GM12878 (cell line): ENCODE results near the gene TCHP. TPM values are rescaled to one million over a fixed set of nuclear protein-coding genes. Genes with fewer than 3 reads are reported as not detected.

ENCODE experiments used
- ATF2 ChIP-seq: IDR thresholded peaks from 2 replicates; pipeline ENCODE4 v1.6.1; 2012; ENCODE audit warnings: low read length, inconsistent platforms
- CHD1 ChIP-seq: IDR thresholded peaks from 2 replicates; pipeline ENCODE4 v1.6.1; 2012; ENCODE audit warnings: low read depth, low read length, improper control_type of control experiment
- CHD4 ChIP-seq: fragments of 200-600 bp; sonication (generic); IDR thresholded peaks from 2 replicates; pipeline ENCODE4 v1.6.1; 2016; ENCODE audit warnings: mild to moderate bottlenecking
- IKZF1 ChIP-seq: fragments of 450-650 bp; conservative IDR thresholded peaks from 2 replicates; pipeline ENCODE4 v1.6.1; 2017; ENCODE audit warnings: antibody characterized with exemption, mild to moderate bottlenecking
- MEF2B ChIP-seq: fragments of 450-650 bp; IDR thresholded peaks from 2 replicates; pipeline ENCODE4 v1.6.1; 2018; ENCODE audit warnings: mild to moderate bottlenecking, moderate library complexity; ENCODE audit not compliant: partially characterized antibody, poor library complexity, severe bottlenecking
- MLLT1 ChIP-seq: fragments of 450-650 bp; IDR thresholded peaks from 2 replicates; pipeline ENCODE4 v1.6.1; 2016; ENCODE audit warnings: mild to moderate bottlenecking
- NR2F1 ChIP-seq: fragments of 450-650 bp; conservative IDR thresholded peaks from 2 replicates; pipeline ENCODE4 v1.6.1; 2017; ENCODE audit warnings: mild to moderate bottlenecking
- PKNOX1 ChIP-seq: fragments of 450-650 bp; IDR thresholded peaks from 2 replicates; pipeline ENCODE4 v1.6.1; 2016; ENCODE audit warnings: mild to moderate bottlenecking
- RFX5 ChIP-seq: IDR thresholded peaks from 2 replicates; pipeline ENCODE4 v1.6.1; 2011; ENCODE audit warnings: low read depth, low read length, improper control_type of control experiment
- SMAD5 ChIP-seq: IDR thresholded peaks from 2 replicates; pipeline ENCODE4 v1.6.1; 2016; ENCODE audit warnings: antibody characterized with exemption, low read depth
- ZBED1 ChIP-seq: IDR thresholded peaks from 2 replicates; pipeline ENCODE4 v1.6.1; 2016; ENCODE audit warnings: borderline replicate concordance
- ZSCAN29 ChIP-seq: fragments of 450-650 bp; IDR thresholded peaks from 2 replicates; pipeline ENCODE4 v1.6.1; 2017; ENCODE audit warnings: mild to moderate bottlenecking, moderate library complexity
- polyA plus RNA-seq, 11 experiments: library from polyadenylated mRNA; depleted of rRNA in 4 of 11; unstranded in 6 of 11; stranded (reverse) in 5 of 11; fragments of >200 nt; fragmentation: Nextera tagmentation in 4 of 11; fragmentation: Illumina TruSeq in 1 of 11; extraction: Ambion mirVana in 4 of 11; extraction: Trizol in 1 of 11; gene quantifications; 1 replicate in 1 of 11; 2 replicates in 10 of 11; pipeline versions ENCODE4 v1.2.1 to v1.2.3, GENCODE V29; 2011 to 2016; ENCODE audit warnings: inconsistent platforms in 2 of 11, missing spikeins in 2 of 11, low read depth in 1 of 11
- total RNA-seq, 4 experiments: library from RNA; depleted of rRNA in 3 of 4; stranded (reverse); fragments of >200 nt in 3 of 4; fragmentation: Illumina TruSeq in 1 of 4; extraction: Trizol in 1 of 4; gene quantifications; 2 replicates each; pipeline versions ENCODE4 v1.2.1 to v1.2.3, GENCODE V29; 2013 to 2021
- TF ChIP-seq, protein P1 (sequence below): fragments of 450-650 bp; formaldehyde crosslinking; IDR thresholded peaks from 2 replicates; pipeline ENCODE4 v1.5.0; 2022; ENCODE audit warnings: mild to moderate bottlenecking, missing genetic modification characterization
- TF ChIP-seq, protein P2 (sequence below): IDR thresholded peaks from 2 replicates; pipeline ENCODE4 v1.6.1; 2012; ENCODE audit warnings: low read depth, low read length, improper control_type of control experiment
- TF ChIP-seq, protein P3 (sequence below): fragments of 450-650 bp; IDR thresholded peaks from 2 replicates; pipeline ENCODE4 v1.6.1; 2018; ENCODE audit warnings: borderline replicate concordance, mild to moderate bottlenecking; ENCODE audit not compliant: partially characterized antibody

Gene TCHP
- total and polyA plus RNA-seq, 10 of the 15 experiments (the other 5 are each of a cell fraction or from before 2014, with no cell fraction given), result 4.8 to 18.6 (median 15.0) TPM

- TF ChIP-seq NR2F1, result 0 out of 2 replicates have a peak, but pooled peaks have one; percentile 29
- TF ChIP-seq ZSCAN29, result 0 out of 2 replicates have a peak, but pooled peaks have one; percentile 2
- TF ChIP-seq, protein P1, sequence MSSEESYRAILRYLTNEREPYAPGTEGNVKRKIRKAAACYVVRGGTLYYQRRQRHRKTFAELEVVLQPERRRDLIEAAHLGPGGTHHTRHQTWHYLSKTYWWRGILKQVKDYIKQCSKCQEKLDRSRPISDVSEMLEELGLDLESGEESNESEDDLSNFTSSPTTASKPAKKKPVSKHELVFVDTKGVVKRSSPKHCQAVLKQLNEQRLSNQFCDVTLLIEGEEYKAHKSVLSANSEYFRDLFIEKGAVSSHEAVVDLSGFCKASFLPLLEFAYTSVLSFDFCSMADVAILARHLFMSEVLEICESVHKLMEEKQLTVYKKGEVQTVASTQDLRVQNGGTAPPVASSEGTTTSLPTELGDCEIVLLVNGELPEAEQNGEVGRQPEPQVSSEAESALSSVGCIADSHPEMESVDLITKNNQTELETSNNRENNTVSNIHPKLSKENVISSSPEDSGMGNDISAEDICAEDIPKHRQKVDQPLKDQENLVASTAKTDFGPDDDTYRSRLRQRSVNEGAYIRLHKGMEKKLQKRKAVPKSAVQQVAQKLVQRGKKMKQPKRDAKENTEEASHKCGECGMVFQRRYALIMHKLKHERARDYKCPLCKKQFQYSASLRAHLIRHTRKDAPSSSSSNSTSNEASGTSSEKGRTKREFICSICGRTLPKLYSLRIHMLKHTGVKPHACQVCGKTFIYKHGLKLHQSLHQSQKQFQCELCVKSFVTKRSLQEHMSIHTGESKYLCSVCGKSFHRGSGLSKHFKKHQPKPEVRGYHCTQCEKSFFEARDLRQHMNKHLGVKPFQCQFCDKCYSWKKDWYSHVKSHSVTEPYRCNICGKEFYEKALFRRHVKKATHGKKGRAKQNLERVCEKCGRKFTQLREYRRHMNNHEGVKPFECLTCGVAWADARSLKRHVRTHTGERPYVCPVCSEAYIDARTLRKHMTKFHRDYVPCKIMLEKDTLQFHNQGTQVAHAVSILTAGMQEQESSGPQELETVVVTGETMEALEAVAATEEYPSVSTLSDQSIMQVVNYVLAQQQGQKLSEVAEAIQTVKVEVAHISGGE (CRISPR knock-in tag), result no peak
- no peak for TF ChIP-seq SMAD5
- no peak for TF ChIP-seq ATF2
- TF ChIP-seq, protein P2, sequence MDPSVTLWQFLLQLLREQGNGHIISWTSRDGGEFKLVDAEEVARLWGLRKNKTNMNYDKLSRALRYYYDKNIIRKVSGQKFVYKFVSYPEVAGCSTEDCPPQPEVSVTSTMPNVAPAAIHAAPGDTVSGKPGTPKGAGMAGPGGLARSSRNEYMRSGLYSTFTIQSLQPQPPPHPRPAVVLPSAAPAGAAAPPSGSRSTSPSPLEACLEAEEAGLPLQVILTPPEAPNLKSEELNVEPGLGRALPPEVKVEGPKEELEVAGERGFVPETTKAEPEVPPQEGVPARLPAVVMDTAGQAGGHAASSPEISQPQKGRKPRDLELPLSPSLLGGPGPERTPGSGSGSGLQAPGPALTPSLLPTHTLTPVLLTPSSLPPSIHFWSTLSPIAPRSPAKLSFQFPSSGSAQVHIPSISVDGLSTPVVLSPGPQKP, result no peak
- peak; percentile 19 for TF ChIP-seq MEF2B
- TF ChIP-seq MLLT1, result no peak
- 0 out of 2 replicates have a peak, but pooled peaks have one; percentile 22 for TF ChIP-seq ZBED1
- no peak for TF ChIP-seq PKNOX1
- 0 out of 2 replicates have a peak, but pooled peaks have one; percentile 66 for TF ChIP-seq CHD1
- peak; percentile 93 for TF ChIP-seq IKZF1
- TF ChIP-seq RFX5, result 0 out of 2 replicates have a peak, but pooled peaks have one; percentile 12
- TF ChIP-seq CHD4, result no peak
- TF ChIP-seq, protein P3, sequence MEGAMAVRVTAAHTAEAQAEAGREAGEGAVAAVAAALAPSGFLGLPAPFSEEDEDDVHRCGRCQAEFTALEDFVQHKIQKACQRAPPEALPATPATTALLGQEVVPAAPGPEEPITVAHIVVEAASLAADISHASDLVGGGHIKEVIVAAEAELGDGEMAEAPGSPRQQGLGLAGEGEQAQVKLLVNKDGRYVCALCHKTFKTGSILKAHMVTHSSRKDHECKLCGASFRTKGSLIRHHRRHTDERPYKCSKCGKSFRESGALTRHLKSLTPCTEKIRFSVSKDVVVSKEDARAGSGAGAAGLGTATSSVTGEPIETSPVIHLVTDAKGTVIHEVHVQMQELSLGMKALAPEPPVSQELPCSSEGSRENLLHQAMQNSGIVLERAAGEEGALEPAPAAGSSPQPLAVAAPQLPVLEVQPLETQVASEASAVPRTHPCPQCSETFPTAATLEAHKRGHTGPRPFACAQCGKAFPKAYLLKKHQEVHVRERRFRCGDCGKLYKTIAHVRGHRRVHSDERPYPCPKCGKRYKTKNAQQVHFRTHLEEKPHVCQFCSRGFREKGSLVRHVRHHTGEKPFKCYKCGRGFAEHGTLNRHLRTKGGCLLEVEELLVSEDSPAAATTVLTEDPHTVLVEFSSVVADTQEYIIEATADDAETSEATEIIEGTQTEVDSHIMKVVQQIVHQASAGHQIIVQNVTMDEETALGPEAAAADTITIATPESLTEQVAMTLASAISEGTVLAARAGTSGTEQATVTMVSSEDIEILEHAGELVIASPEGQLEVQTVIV, result no peak
These were observed at the start of gene TCHP (continued) for GRCh38 chr12:109899783-109900751.
